ENCODE data around the gene CCDC183. TPM values are rescaled to one million over a fixed set of nuclear protein-coding genes. Genes with fewer than 3 reads are reported as not detected.
"Not testable (repeated sequence)": the region's sequence is repeated elsewhere in the genome, so short reads cannot be mapped to it uniquely, and the experiment has no call there.

CCDC183 gene
- total RNA-seq, 2 donors from 2014 or later: 2.4 to 20.0 TPM

GRCh38 chr9:136793086-136793946, 2.8 kb upstream of the CCDC183 start:
- H3K4me3 ChIP-seq: no peak overlapping the region
- H3K9me3 ChIP-seq: no peaks in the 10 kb centered on the region
- no peaks in the 10 kb centered on the region for H3K27me3 ChIP-seq
- H3K36me3 ChIP-seq: no peaks in the 10 kb centered on the region
- H3K27ac ChIP-seq: peak overlapping the region; percentile 90
- peaks cover 20% of the 10 kb centered on the region for H3K4me1 ChIP-seq
- intact Hi-C loops (cut with DNase I): loop anchor here (10.0 kb wide), 1 partner anchor 51 kb away; the partner anchor contains the start of genes AJM1 and PHPT1
- peak overlapping the region in 1 of 2 donors; percentile 94 for H3K9ac ChIP-seq (ENCODE audit: low read depth in 2 of 2, low read length in 2 of 2)
- peak; percentile 54 for DNase-seq
- TF ChIP-seq, protein P1, sequence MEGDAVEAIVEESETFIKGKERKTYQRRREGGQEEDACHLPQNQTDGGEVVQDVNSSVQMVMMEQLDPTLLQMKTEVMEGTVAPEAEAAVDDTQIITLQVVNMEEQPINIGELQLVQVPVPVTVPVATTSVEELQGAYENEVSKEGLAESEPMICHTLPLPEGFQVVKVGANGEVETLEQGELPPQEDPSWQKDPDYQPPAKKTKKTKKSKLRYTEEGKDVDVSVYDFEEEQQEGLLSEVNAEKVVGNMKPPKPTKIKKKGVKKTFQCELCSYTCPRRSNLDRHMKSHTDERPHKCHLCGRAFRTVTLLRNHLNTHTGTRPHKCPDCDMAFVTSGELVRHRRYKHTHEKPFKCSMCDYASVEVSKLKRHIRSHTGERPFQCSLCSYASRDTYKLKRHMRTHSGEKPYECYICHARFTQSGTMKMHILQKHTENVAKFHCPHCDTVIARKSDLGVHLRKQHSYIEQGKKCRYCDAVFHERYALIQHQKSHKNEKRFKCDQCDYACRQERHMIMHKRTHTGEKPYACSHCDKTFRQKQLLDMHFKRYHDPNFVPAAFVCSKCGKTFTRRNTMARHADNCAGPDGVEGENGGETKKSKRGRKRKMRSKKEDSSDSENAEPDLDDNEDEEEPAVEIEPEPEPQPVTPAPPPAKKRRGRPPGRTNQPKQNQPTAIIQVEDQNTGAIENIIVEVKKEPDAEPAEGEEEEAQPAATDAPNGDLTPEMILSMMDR (IDR thresholded peaks at IDR 0.05): no peak

DNA sequence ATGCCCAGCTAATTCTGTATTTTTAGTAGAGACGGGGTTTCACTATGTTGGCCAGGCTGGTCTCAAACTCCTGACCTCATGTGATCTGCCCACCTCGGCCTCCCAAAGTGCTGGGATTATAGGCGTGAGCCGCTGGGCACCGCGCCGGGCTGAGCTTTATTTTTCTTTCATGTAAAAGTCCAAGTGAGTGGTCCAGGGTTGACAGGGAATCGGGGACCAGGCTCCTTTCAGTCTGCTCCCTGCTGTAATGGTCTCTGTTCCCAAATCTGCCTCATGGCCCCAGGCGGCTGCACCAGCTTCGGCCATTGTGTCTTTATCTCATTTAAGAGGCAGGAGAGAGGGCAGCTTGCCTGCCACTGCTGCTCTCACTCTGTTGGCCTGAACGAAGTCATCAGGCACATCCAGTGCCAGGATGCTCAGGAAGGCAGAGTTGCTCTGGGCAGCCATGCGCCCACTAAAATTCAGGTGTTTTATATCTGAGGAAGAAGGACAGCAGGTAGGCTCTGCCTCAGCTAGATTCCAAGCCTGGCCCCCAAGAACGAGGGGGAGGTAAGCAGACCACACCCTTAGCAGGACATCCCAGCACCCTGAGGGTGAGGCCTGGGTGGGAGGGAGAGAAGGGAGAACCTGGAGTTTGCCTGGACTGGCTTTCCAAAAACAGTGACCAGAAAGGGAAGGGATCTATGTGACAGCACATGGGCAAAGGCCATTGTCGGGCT, 1.7 kb upstream of the CCDC183 start:
- intact Hi-C loops (cut with DNase I): loop anchor here (10.0 kb wide), 1 partner anchor 50 kb away; the partner anchor contains the start of genes AJM1 and PHPT1
- H3K36me3 ChIP-seq: no peaks in the 10 kb centered on the region
- TF ChIP-seq, protein P1 (IDR thresholded peaks at IDR 0.05): no peak
- peak overlapping the region in 1 of 2 donors; percentile 1 for H3K9ac ChIP-seq (ENCODE audit: low read depth in 2 of 2, low read length in 2 of 2)
- H3K27ac ChIP-seq: peak overlapping the region; percentile 90
- no peaks in the 10 kb centered on the region for H3K9me3 ChIP-seq
- DNase-seq: no peak
- H3K4me1 ChIP-seq: peaks cover 26% of the 10 kb centered on the region
- no peaks in the 10 kb centered on the region for H3K27me3 ChIP-seq
- H3K4me3 ChIP-seq: no peak overlapping the region

DNA sequence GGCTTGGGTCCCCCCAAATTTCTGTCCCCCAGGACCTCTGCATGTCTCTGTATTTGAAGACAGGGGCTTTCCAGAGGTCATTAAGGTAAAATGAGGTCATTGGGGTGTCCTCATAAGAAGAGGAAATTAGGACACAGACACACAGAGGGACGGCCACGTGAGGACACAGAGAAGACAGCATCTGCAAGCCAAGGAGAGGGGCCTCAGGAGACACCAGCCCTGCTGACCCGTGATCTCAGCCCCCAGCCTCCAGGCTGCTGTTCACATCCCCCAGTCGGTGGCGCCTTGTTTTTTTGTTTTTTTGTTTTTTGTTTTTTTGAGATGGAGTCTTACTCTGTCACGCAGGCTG, 1.2 kb upstream of the CCDC183 start:
- H3K27ac ChIP-seq: no peak overlapping the region

GRCh38 chr9:136796775-136797347, 723 bp downstream of the CCDC183 start:
- intact Hi-C loops (cut with DNase I): loop anchor here (10.0 kb wide), 1 partner anchor 48 kb away; the partner anchor contains the start of genes AJM1 and PHPT1
- DNase-seq, H3K27ac ChIP-seq: not testable (repeated sequence)

More for the DNA sequence above, 1.2 kb upstream of the CCDC183 start:
- no peaks in the 10 kb centered on the region for H3K9me3 ChIP-seq
- H3K4me3 ChIP-seq: no peak overlapping the region
- H3K36me3 ChIP-seq: no peaks in the 10 kb centered on the region
- peaks cover 24% of the 10 kb centered on the region for H3K4me1 ChIP-seq
- H3K27me3 ChIP-seq: no peaks in the 10 kb centered on the region
- intact Hi-C loops (cut with DNase I): loop anchor here (10.0 kb wide), 1 partner anchor 50 kb away; the partner anchor contains the start of genes AJM1 and PHPT1
- DNase-seq: no peak
- H3K9ac ChIP-seq (ENCODE audit: low read depth in 2 of 2, low read length in 2 of 2): peak overlapping the region in 1 of 2 donors; percentile 1
- TF ChIP-seq, protein P1 (IDR thresholded peaks at IDR 0.05): no peak

GRCh38 chr9:136798708-136799078, 2.6 kb downstream of the CCDC183 start:
- DNase-seq: no peak
- intact Hi-C loops (cut with DNase I): loop anchor here (10.0 kb wide), 1 partner anchor 46 kb away; the partner anchor contains the start of genes AJM1 and PHPT1
- Histone ChIP-seq H3K9me3 (no peaks in the 10 kb centered on the region), H3K9ac (ENCODE audit: low read depth in 2 of 2, low read length in 2 of 2) (peak overlapping the region; percentile 74 to 86), H3K27ac (peak overlapping the region; percentile 93), H3K4me3 (peak overlapping the region; percentile 44), H3K36me3 (no peaks in the 10 kb centered on the region), H3K27me3 (no peaks in the 10 kb centered on the region), H3K4me1 (peaks cover 10% of the 10 kb centered on the region)
- TF ChIP-seq, protein P1 (IDR thresholded peaks at IDR 0.05): no peak

More at GRCh38 chr9:136796775-136797347, 723 bp downstream of the CCDC183 start:
- not testable (repeated sequence) for H3K4me3 ChIP-seq; H3K9me3 ChIP-seq; H3K9ac ChIP-seq (ENCODE audit: low read depth in 2 of 2, low read length in 2 of 2); H3K27me3 ChIP-seq; H3K36me3 ChIP-seq
- peaks cover 20% of the 10 kb centered on the region for H3K4me1 ChIP-seq

Measured in colonic mucosa (tissue), 4 donors.